ENCODE measurements around the gene KPNA6. TPM values are rescaled to one million over a fixed set of nuclear protein-coding genes. Genes with fewer than 3 reads are reported as not detected.

The KPNA6 gene
- total and polyA plus RNA-seq, 9 of the 15 experiments (the other 6 are each of a cell fraction or from before 2014, with no cell fraction given): 20.1 to 54.6 (median 32.2) TPM

- TF ChIP-seq, protein P1, sequence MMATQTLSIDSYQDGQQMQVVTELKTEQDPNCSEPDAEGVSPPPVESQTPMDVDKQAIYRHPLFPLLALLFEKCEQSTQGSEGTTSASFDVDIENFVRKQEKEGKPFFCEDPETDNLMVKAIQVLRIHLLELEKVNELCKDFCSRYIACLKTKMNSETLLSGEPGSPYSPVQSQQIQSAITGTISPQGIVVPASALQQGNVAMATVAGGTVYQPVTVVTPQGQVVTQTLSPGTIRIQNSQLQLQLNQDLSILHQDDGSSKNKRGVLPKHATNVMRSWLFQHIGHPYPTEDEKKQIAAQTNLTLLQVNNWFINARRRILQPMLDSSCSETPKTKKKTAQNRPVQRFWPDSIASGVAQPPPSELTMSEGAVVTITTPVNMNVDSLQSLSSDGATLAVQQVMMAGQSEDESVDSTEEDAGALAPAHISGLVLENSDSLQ (IDR thresholded peaks at IDR 0.05): no peak
- TF ChIP-seq LCOR (CRISPR knock-in tag; IDR thresholded peaks at IDR 0.05) (no peak), SAFB (IDR thresholded peaks at IDR 0.05; ENCODE audit: borderline replicate concordance, low read depth, low read length) (no peak), KLF10 (CRISPR knock-in tag; IDR thresholded peaks at IDR 0.05) (no peak), ZNF384 (IDR thresholded peaks at IDR 0.05; ENCODE audit: low read depth, low read length) (no peak), CEBPZ (IDR thresholded peaks at IDR 0.05; ENCODE audit: borderline replicate concordance, low read depth, low read length) (no peak), GTF2B (IDR thresholded peaks at IDR 0.05; ENCODE audit: extremely low read depth, insufficient read length) (no peak), ZNF174 (CRISPR knock-in tag; IDR thresholded peaks at IDR 0.05) (no peak), FIP1L1 (IDR thresholded peaks at IDR 0.05; ENCODE audit: low read depth, low read length, poor library complexity, severe bottlenecking) (no peak), PML (IDR thresholded peaks at IDR 0.05; ENCODE audit: low read length) (no peak), ARHGAP35 (IDR thresholded peaks at IDR 0.05; ENCODE audit: partially characterized antibody) (no peak), RBFOX2 (IDR thresholded peaks at IDR 0.05; ENCODE audit: low read depth, low read length) (no peak), FOXA1 (IDR thresholded peaks at IDR 0.05; ENCODE audit: borderline replicate concordance) (no peak), ZNF707 (CRISPR knock-in tag; conservative IDR thresholded peaks at IDR 0.05) (no peak), SLC30A9 (CRISPR knock-in tag; IDR thresholded peaks at IDR 0.05) (no peak), FOXM1 (IDR thresholded peaks at IDR 0.05; ENCODE audit: low read depth) (no peak), FOXM1 (CRISPR knock-in tag; IDR thresholded peaks at IDR 0.05; ENCODE audit: low read depth) (no peak)
- TF ChIP-seq, protein P2, sequence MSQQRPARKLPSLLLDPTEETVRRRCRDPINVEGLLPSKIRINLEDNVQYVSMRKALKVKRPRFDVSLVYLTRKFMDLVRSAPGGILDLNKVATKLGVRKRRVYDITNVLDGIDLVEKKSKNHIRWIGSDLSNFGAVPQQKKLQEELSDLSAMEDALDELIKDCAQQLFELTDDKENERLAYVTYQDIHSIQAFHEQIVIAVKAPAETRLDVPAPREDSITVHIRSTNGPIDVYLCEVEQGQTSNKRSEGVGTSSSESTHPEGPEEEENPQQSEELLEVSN (IDR thresholded peaks at IDR 0.05; ENCODE audit: borderline replicate concordance in 1 of 2, extremely low read depth in 1 of 2, insufficient read depth in 1 of 2, insufficient read length in 1 of 2, low read depth in 1 of 2, low read length in 1 of 2, poor library complexity in 1 of 2, severe bottlenecking in 1 of 2): no peak
- TF ChIP-seq, protein P3, sequence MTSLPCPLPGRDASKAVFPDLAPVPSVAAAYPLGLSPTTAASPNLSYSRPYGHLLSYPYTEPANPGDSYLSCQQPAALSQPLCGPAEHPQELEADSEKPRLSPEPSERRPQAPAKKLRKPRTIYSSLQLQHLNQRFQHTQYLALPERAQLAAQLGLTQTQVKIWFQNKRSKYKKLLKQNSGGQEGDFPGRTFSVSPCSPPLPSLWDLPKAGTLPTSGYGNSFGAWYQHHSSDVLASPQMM (CRISPR knock-in tag; IDR thresholded peaks at IDR 0.05): no peak
- TF ChIP-seq, protein P4, sequence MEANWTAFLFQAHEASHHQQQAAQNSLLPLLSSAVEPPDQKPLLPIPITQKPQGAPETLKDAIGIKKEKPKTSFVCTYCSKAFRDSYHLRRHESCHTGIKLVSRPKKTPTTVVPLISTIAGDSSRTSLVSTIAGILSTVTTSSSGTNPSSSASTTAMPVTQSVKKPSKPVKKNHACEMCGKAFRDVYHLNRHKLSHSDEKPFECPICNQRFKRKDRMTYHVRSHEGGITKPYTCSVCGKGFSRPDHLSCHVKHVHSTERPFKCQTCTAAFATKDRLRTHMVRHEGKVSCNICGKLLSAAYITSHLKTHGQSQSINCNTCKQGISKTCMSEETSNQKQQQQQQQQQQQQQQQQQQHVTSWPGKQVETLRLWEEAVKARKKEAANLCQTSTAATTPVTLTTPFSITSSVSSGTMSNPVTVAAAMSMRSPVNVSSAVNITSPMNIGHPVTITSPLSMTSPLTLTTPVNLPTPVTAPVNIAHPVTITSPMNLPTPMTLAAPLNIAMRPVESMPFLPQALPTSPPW (CRISPR knock-in tag; IDR thresholded peaks at IDR 0.05): no peak
Measured at GRCh38 chr1:32179193-32179442, 71.3 kb downstream of the KPNA6 start (continued).
